Heart left ventricle (tissue), 16 donors: ENCODE results near the gene KIAA1217. TPM values are rescaled to one million over a fixed set of nuclear protein-coding genes. Genes with fewer than 3 reads are reported as not detected.
"Not testable (repeated sequence)": the region's sequence is repeated elsewhere in the genome, so short reads cannot be mapped to it uniquely, and the experiment has no call there.

Experiments
- ATAC-seq, 4 donors: fragments of 200-7000 bp; cut with Tn5 transposase; one replicate each; pipeline ENCODE4 v1.9.1; 2020 to 2022; ENCODE audit warnings: moderate library complexity in 4 of 4, mild to moderate bottlenecking in 3 of 4, moderate number of reproducible peaks in 1 of 4
- DNase-seq, 5 donors: peaks; one replicate each; pipeline ENCODE4 v3.0.0-alpha.2; 2020
- H3K27ac ChIP-seq, 12 donors: fragments of 200-600 bp; sonication (generic) in 4 of 12; one replicate each; pipeline versions ENCODE4 v1.5.0 to v1.8.0; 2016 to 2022; ENCODE audit warnings: mild to moderate bottlenecking in 2 of 12
- H3K27me3 ChIP-seq, 9 donors: fragments of 200-600 bp; sonication (generic) in 2 of 9; one replicate each; pipeline versions ENCODE4 v1.5.1 to v1.8.0; 2016 to 2022; ENCODE audit warnings: mild to moderate bottlenecking in 3 of 9
- H3K36me3 ChIP-seq, 9 donors: fragments of 200-600 bp; sonication (generic) in 2 of 9; one replicate each; pipeline versions ENCODE4 v1.5.0 to v1.8.0; 2018 to 2022; ENCODE audit warnings: mild to moderate bottlenecking in 2 of 9
- H3K4me1 ChIP-seq, 12 donors: fragments of 200-600 bp; sonication (generic) in 4 of 12; one replicate each; pipeline versions ENCODE4 v1.5.0 to v1.8.0; 2016 to 2022; ENCODE audit warnings: mild to moderate bottlenecking in 3 of 12
- H3K4me3 ChIP-seq, 12 donors: fragments of 200-600 bp; sonication (generic) in 4 of 12; one replicate each; pipeline versions ENCODE4 v1.5.0 to v1.8.0; 2017 to 2022; ENCODE audit warnings: mild to moderate bottlenecking in 9 of 12, moderate library complexity in 4 of 12
- H3K9me3 ChIP-seq, 12 donors: fragments of 200-600 bp; sonication (generic) in 4 of 12; one replicate each; pipeline versions ENCODE4 v1.5.0 to v1.8.0; 2016 to 2022; ENCODE audit warnings: mild to moderate bottlenecking in 1 of 12
- POLR2A ChIP-seq, 2 donors: fragments of 450-650 bp; IDR thresholded peaks; one replicate each; pipeline ENCODE4 v1.6.1; 2017; ENCODE audit warnings: antibody characterized with exemption in 2 of 2, mild to moderate bottlenecking in 2 of 2, moderate library complexity in 2 of 2
- WGBS, 4 donors: extraction: QIAGEN DNeasy Blood & Tissue Kit in 2 of 4; methylation state at CpG; one replicate each; pipeline versions ENCODE4 v1.1.5 to v1.1.7; 2013 to 2018; 5-methylcytosine and 5-hydroxymethylcytosine counted together
- intact Hi-C, 10 donors: fragments of 100-400 bp; cut with DNase I; formaldehyde crosslinking; loops; one replicate each; pipeline versions ENCODE4 v1.11.1 to v1.14.2; 2022
- polyA plus RNA-seq, 2 donors: library from polyadenylated mRNA; stranded (reverse); fragments of 200-250 nt; gene quantifications; one replicate each; pipeline ENCODE4 v1.2.3, GENCODE V29; 2013
- total RNA-seq, 9 donors: library from RNA; depleted of rRNA in 2 of 9; stranded (reverse); fragments of >200 nt in 2 of 9; fragmentation: NEBNext Ultra II Directional in 3 of 9; extraction: Animal tissue kit (Norgen Biotek cat#: 25700) in 3 of 9; gene quantifications; one replicate each; pipeline versions ENCODE4 v1.1.0 to v1.2.4, GENCODE V29; 2016 to 2023
- TF ChIP-seq, protein P1 (sequence below), 12 donors: fragments of 200-600 bp; sonication (generic) in 4 of 12; IDR thresholded peaks; one replicate each; pipeline versions ENCODE4 v1.5.0 to v1.8.0; 2018 to 2022; ENCODE audit warnings: antibody characterized with exemption in 12 of 12, mild to moderate bottlenecking in 5 of 12
- donor health status: ischemic (EF 13 %, LVEDD 7.1; RV severe dilation, severe dysfunction).
- donor health status: healthy with polysubstance abuse.
- donor health status: DM: no; HTN: yes; CAD: no.
- donor health status: DM: no; HTN: no; CAD: no.
- donor health status: ischemic (EF 25% LVEDD 6.9; RV normal size, moderate dysfunction).
- donor health status: ischemic (EF 25% LVEDD 5.7; RV mildly dilated, moderate dysfunction).
- donor health status: healthy.
- donor health status: DM: yes; HTN: yes; CAD: no.
- donor health status: ischemic (EF 35%, LVEDD 5.7; RV mildly dilated, moderate dysfunction).
- donor health status: nonischemic (EF 11% LVEDD 7.7; RV severe dilation, severe dysfunction).
- donor health status: DM: yes; HTN: yes; CAD: no.
- donor health status: PGD.
- donor health status: ischemic (EF 29% LVEDD 5.4; RV normal size, mild dysfunction).
- donor health status: nonischemic (EF 23%, LVEDD 6.1; RV moderate dilation, normal function).

Gene KIAA1217
- total and polyA plus RNA-seq, 11 donors, result 12.7 to 66.7 (median 33.5) TPM

DNA sequence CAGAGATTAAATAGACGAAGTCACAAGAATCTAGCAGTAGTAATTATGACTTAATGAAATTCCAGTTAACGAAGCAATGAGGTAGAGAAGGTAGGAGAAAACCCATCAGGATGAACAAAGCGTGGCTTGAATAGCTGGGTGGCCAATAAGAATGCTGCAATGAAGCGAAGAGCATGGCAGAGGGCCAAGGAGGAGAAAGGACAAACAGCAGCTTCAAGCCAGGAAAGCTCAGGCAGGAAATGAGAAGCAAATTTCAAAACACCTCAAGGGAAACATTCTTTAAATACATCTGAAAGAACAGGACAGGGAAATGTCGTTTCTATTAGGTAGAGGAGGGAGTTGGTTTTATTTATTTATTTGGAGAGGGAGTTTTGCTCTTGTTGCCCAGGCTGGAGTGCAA lies 122.5 kb downstream of the KIAA1217 start:
- TF ChIP-seq, protein P1, sequence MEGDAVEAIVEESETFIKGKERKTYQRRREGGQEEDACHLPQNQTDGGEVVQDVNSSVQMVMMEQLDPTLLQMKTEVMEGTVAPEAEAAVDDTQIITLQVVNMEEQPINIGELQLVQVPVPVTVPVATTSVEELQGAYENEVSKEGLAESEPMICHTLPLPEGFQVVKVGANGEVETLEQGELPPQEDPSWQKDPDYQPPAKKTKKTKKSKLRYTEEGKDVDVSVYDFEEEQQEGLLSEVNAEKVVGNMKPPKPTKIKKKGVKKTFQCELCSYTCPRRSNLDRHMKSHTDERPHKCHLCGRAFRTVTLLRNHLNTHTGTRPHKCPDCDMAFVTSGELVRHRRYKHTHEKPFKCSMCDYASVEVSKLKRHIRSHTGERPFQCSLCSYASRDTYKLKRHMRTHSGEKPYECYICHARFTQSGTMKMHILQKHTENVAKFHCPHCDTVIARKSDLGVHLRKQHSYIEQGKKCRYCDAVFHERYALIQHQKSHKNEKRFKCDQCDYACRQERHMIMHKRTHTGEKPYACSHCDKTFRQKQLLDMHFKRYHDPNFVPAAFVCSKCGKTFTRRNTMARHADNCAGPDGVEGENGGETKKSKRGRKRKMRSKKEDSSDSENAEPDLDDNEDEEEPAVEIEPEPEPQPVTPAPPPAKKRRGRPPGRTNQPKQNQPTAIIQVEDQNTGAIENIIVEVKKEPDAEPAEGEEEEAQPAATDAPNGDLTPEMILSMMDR (IDR thresholded peaks at IDR 0.05), result no peak
- TF ChIP-seq POLR2A (IDR thresholded peaks at IDR 0.05), result no peak
- DNase-seq, result peak in 4 of 5 donors; percentile 59 to 63 (median 62)
- H3K4me1 ChIP-seq, result peaks cover 0 to 31% (median 13%) of the 10 kb centered on the region in 12 donors
- H3K27me3 ChIP-seq, result no peaks in the 10 kb centered on the region
- no peak overlapping the region for H3K4me3 ChIP-seq
- WGBS, 4 donors, result 16 to 34% (median 22%) methylated on average over 5 of the region's 5 CpGs
- intact Hi-C loops, result no loop called here
- H3K36me3 ChIP-seq, result peaks cover 0 to 3% (median 0%) of the 10 kb centered on the region in 9 donors
- peak; percentile 46 to 82 (median 66) for ATAC-seq
- H3K27ac ChIP-seq, result peak overlapping the region in 7 of 12 donors; percentile 11 to 44 (median 31)
- H3K9me3 ChIP-seq, result peaks cover 0 to 21% (median 9%) of the 10 kb centered on the region in 12 donors

DNA sequence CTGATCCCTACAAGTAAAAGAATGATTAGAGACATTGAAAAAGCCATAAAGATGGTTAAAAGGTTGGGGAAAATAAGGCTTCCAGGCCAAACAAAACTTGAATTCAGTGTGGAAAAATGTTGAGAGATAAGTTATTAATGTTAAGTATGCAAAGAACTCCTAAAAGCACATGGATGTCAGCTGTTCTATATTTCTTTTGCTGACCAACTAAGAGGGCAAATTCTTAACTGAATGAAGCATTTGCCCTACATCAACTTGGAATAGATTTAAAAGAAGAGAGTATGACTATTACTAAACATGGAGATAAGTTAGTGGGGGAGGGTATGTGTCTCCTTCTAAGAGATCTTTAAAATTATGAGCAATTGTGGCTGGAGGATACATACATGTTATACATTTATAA lies 124.8 kb downstream of the KIAA1217 start:
- intact Hi-C loops, result no loop called here
- Histone ChIP-seq H3K4me1 (peaks cover 0 to 44% (median 13%) of the 10 kb centered on the region in 12 donors), H3K4me3 (no peak overlapping the region)

GRCh38 chr10:24334279-24334939 lies 125.5 kb downstream of the KIAA1217 start:
- no peak for DNase-seq
- TF ChIP-seq, protein P1 (IDR thresholded peaks at IDR 0.05), result no peak
- no peak for TF ChIP-seq POLR2A (IDR thresholded peaks at IDR 0.05)
- H3K4me1 ChIP-seq, result peaks cover 0 to 44% (median 13%) of the 10 kb centered on the region in 12 donors
- H3K27ac ChIP-seq, result no peak overlapping the region
- intact Hi-C loops, result no loop called here
- no peaks in the 10 kb centered on the region for H3K36me3 ChIP-seq
- WGBS, 4 donors, result 64 to 85% (median 73%) methylated on average over 1 of the region's 1 CpG
- no peak for ATAC-seq
- no peaks in the 10 kb centered on the region for H3K27me3 ChIP-seq
- no peak overlapping the region for H3K4me3 ChIP-seq
- H3K9me3 ChIP-seq, result no peaks in the 10 kb centered on the region

More for the DNA sequence above, 124.8 kb downstream of the KIAA1217 start:
- no peaks in the 10 kb centered on the region for H3K36me3 ChIP-seq
- DNase-seq, result no peak
- TF ChIP-seq, protein P1 (IDR thresholded peaks at IDR 0.05), result no peak
- TF ChIP-seq POLR2A (IDR thresholded peaks at IDR 0.05), result no peak
- H3K9me3 ChIP-seq, result no peaks in the 10 kb centered on the region
- ATAC-seq, result no peak
- no peaks in the 10 kb centered on the region for H3K27me3 ChIP-seq
- H3K27ac ChIP-seq, result no peak overlapping the region

DNA sequence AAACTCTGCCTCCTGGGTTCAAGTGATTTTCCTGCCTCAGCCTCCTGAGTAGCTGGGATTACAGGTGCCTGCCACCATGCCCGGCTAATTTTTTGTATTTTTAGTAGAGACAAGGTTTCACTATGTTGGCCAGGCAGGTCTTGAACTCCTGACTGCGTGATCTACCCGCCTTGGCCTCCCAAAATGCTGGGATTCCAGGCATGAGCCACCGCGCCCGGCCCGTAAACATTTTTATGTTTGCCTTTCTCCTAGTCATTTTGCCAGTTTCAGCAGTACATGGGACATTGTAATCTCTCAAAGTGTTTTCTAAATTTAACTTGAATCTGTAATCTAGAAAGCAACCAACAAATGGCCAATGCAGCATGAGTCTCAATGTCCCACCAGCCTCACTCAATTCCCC lies 128.8 kb downstream of the KIAA1217 start:
- H3K27me3 ChIP-seq, H3K36me3 ChIP-seq, H3K4me3 ChIP-seq, H3K9me3 ChIP-seq, intact Hi-C loops, DNase-seq: not testable (repeated sequence)
- 74 to 90% (median 83%) methylated on average over 7 of the region's 7 CpGs for WGBS, 4 donors
- Histone ChIP-seq H3K4me1 (peaks cover 0 to 41% (median 10%) of the 10 kb centered on the region in 12 donors), H3K27ac (peak overlapping the region in 3 of 12 donors; percentile 7 to 25 (median 15))
- peak in 2 of 4 donors; percentile 8 to 27 for ATAC-seq
